Measurements from ENCODE around the gene RHOH.

RHOH gene

GRCh38 chr4:40238008-40238699 is 41.3 kb downstream of the RHOH start:
- Histone ChIP-seq H3K4me1 (ENCODE audit: control insufficient read depth, insufficient read depth, low read length) (no peaks in the 10 kb centered on the region), H3K36me3 (ENCODE audit: control insufficient read depth, insufficient read depth, low read length) (no peaks in the 10 kb centered on the region), H3K27ac (ENCODE audit: low read length) (no peak overlapping the region), H3K27me3 (ENCODE audit: control insufficient read depth, insufficient read depth, low read length) (no peaks in the 10 kb centered on the region), H3K9me3 (ENCODE audit: control insufficient read depth, insufficient read depth, low read length) (no peaks in the 10 kb centered on the region), H3K4me3 (ENCODE audit: low read length) (no peak overlapping the region)
- no peak for DNase-seq (ENCODE audit: low read depth, low spot score)
- no CpG with 5 or more reads among the region's 12 CpGs for WGBS (ENCODE audit: insufficient coverage, insufficient read length)

- Histone ChIP-seq H3K27ac (ENCODE audit: low read length) (no peak overlapping the region), H3K36me3 (ENCODE audit: control insufficient read depth, insufficient read depth, low read length) (no peaks in the 10 kb centered on the region), H3K27me3 (ENCODE audit: control insufficient read depth, insufficient read depth, low read length) (no peaks in the 10 kb centered on the region), H3K4me3 (ENCODE audit: low read length) (no peak overlapping the region), H3K4me1 (ENCODE audit: control insufficient read depth, insufficient read depth, low read length) (no peaks in the 10 kb centered on the region), H3K9me3 (ENCODE audit: control insufficient read depth, insufficient read depth, low read length) (no peaks in the 10 kb centered on the region)
- DNase-seq (ENCODE audit: low read depth, low spot score): no peak
- WGBS (ENCODE audit: insufficient coverage, insufficient read length): no CpG with 5 or more reads among the region's 12 CpGs
Measured at GRCh38 chr4:40238700-40239548, 42.1 kb downstream of the RHOH start.

GRCh38 chr4:40240040-40240653 is 43.3 kb downstream of the RHOH start:
- no CpG with 5 or more reads among the region's 4 CpGs for WGBS (ENCODE audit: insufficient coverage, insufficient read length)
- H3K4me1 ChIP-seq (ENCODE audit: control insufficient read depth, insufficient read depth, low read length): no peaks in the 10 kb centered on the region
- no peaks in the 10 kb centered on the region for H3K9me3 ChIP-seq (ENCODE audit: control insufficient read depth, insufficient read depth, low read length)
- DNase-seq (ENCODE audit: low read depth, low spot score): no peak
- H3K36me3 ChIP-seq (ENCODE audit: control insufficient read depth, insufficient read depth, low read length): no peaks in the 10 kb centered on the region
- H3K4me3 ChIP-seq (ENCODE audit: low read length): no peak overlapping the region
- H3K27me3 ChIP-seq (ENCODE audit: control insufficient read depth, insufficient read depth, low read length): no peaks in the 10 kb centered on the region
- H3K27ac ChIP-seq (ENCODE audit: low read length): no peak overlapping the region

- H3K4me3 ChIP-seq (ENCODE audit: low read length): no peak overlapping the region
- WGBS (ENCODE audit: insufficient coverage, insufficient read length): no CpG with 5 or more reads among the region's 4 CpGs
- no peaks in the 10 kb centered on the region for H3K36me3 ChIP-seq (ENCODE audit: control insufficient read depth, insufficient read depth, low read length)
- H3K27me3 ChIP-seq (ENCODE audit: control insufficient read depth, insufficient read depth, low read length): no peaks in the 10 kb centered on the region
- no peaks in the 10 kb centered on the region for H3K9me3 ChIP-seq (ENCODE audit: control insufficient read depth, insufficient read depth, low read length)
- H3K27ac ChIP-seq (ENCODE audit: low read length): no peak overlapping the region
- peaks cover 2% of the 10 kb centered on the region; the same call in 1 of the 2 replicates for H3K4me1 ChIP-seq (ENCODE audit: control insufficient read depth, insufficient read depth, low read length)
- no peak for DNase-seq (ENCODE audit: low read depth, low spot score)
Measured at GRCh38 chr4:40241026-40241425, 44.2 kb downstream of the RHOH start.

- Histone ChIP-seq H3K9me3 (ENCODE audit: control insufficient read depth, insufficient read depth, low read length) (no peaks in the 10 kb centered on the region), H3K4me3 (ENCODE audit: low read length) (no peak overlapping the region), H3K4me1 (ENCODE audit: control insufficient read depth, insufficient read depth, low read length) (peaks cover 2% of the 10 kb centered on the region), H3K36me3 (ENCODE audit: control insufficient read depth, insufficient read depth, low read length) (no peaks in the 10 kb centered on the region), H3K27me3 (ENCODE audit: control insufficient read depth, insufficient read depth, low read length) (no peaks in the 10 kb centered on the region), H3K27ac (ENCODE audit: low read length) (no peak overlapping the region)
- no peak for DNase-seq (ENCODE audit: low read depth, low spot score)
- WGBS (ENCODE audit: insufficient coverage, insufficient read length): 100% methylated on average over 1 of the region's 7 CpGs
Measured at GRCh38 chr4:40241941-40242340, 45.1 kb downstream of the RHOH start.

GRCh38 chr4:40243386-40243948 is 46.6 kb downstream of the RHOH start:
- no CpG with 5 or more reads among the region's 19 CpGs for WGBS (ENCODE audit: insufficient coverage, insufficient read length)
- H3K9me3 ChIP-seq (ENCODE audit: control insufficient read depth, insufficient read depth, low read length): no peaks in the 10 kb centered on the region
- H3K27ac ChIP-seq (ENCODE audit: low read length): no peak overlapping the region
- peaks cover 2% of the 10 kb centered on the region for H3K4me1 ChIP-seq (ENCODE audit: control insufficient read depth, insufficient read depth, low read length)
- H3K36me3 ChIP-seq (ENCODE audit: control insufficient read depth, insufficient read depth, low read length): no peaks in the 10 kb centered on the region
- no peaks in the 10 kb centered on the region for H3K27me3 ChIP-seq (ENCODE audit: control insufficient read depth, insufficient read depth, low read length)
- H3K4me3 ChIP-seq (ENCODE audit: low read length): no peak overlapping the region
- DNase-seq (ENCODE audit: low read depth, low spot score): no peak

DNA sequence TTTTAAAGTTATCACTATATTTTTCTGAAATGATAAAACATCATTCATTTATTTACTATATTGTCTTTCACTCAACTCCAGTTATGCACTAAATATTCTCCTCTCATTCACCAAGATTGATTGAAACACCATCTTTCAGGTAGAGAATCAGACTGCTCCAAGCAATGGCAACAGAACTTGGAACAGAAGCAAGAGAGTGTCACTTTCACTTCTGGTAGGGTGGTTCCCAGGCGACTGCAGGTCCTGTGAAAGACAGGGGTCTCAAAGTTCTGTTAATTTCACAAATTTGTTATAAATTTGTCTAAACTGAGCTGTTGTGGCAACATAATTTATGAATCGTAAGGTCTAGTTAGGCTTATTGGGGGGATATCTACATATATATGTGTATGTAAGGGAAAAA is 47.8 kb downstream of the RHOH start:
- WGBS (ENCODE audit: insufficient coverage, insufficient read length): no CpG with 5 or more reads among the region's 2 CpGs
- H3K4me1 ChIP-seq (ENCODE audit: control insufficient read depth, insufficient read depth, low read length): peaks cover 2% of the 10 kb centered on the region
- H3K27me3 ChIP-seq (ENCODE audit: control insufficient read depth, insufficient read depth, low read length): no peaks in the 10 kb centered on the region
- DNase-seq (ENCODE audit: low read depth, low spot score): no peak
- no peaks in the 10 kb centered on the region for H3K9me3 ChIP-seq (ENCODE audit: control insufficient read depth, insufficient read depth, low read length)
- H3K4me3 ChIP-seq (ENCODE audit: low read length): no peak overlapping the region
- H3K27ac ChIP-seq (ENCODE audit: low read length): no peak overlapping the region
- no peaks in the 10 kb centered on the region for H3K36me3 ChIP-seq (ENCODE audit: control insufficient read depth, insufficient read depth, low read length)

DNA sequence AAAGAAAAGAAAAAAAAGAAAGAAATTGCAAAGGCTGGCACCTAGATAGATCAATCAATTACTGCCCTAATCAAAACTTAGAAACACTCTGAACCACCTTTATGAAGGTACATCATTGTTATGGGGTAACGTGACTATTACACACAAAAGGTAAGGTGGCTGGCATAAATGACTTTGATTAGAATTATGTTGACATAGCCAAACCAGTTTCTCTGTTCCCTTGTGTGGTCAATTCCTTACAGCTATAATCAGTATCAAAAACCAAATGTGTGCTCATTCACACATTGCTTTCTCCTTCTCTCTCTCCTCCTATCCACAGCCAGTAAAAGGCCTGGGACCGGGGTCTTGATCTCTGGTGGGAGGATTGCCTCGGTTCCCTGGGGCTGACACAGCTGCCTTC is 48.7 kb downstream of the RHOH start:
- Histone ChIP-seq H3K27ac (ENCODE audit: low read length) (no peak overlapping the region), H3K9me3 (ENCODE audit: control insufficient read depth, insufficient read depth, low read length) (no peaks in the 10 kb centered on the region), H3K4me1 (ENCODE audit: control insufficient read depth, insufficient read depth, low read length) (peaks cover 2% of the 10 kb centered on the region), H3K27me3 (ENCODE audit: control insufficient read depth, insufficient read depth, low read length) (no peaks in the 10 kb centered on the region), H3K4me3 (ENCODE audit: low read length) (no peak overlapping the region), H3K36me3 (ENCODE audit: control insufficient read depth, insufficient read depth, low read length) (no peaks in the 10 kb centered on the region)
- no CpG with 5 or more reads among the region's 3 CpGs for WGBS (ENCODE audit: insufficient coverage, insufficient read length)
- no peak for DNase-seq (ENCODE audit: low read depth, low spot score)

DNA sequence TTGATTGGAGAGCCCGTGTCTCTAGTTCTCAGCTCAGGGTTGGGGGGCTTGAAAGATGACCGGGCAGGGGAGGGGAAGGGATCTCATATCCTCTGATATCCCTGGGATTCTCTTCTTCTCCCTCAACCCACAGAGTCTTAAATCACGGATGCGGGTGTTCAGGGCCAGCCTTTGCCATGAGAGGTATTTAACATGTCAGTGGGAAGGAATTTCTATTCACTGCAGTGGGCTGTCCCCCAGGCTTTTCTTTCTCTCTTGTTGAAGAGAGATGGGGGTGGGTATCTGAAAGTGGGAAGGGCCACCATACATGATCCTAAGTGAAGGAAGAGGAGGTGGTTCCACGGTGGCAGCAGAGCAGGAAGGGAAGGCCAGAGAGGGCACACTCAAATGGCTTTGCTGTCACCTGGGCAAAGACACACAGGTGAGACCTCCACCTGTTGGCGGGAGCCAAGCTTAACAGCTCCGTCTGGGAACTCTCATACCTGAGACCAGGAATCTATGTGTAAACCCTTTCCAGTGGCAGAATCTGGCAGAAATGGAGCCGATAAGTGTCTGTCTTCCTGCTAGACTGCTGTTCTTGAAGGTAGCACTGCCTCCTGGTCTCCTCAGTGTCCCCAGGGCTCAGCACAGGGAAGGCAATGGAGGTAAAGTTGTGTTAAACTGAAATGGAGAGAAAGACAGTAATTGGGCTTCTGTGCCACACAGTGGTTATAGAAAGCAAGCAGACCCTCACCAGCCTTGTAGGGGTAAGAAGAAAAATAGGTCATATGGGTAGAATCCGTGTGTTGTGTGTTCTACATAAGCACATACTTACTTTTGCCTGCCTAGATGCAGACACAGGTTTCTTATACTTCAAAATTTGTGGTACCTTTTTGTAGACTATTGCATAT is 49.4 kb downstream of the RHOH start:
- peaks cover 2% of the 10 kb centered on the region for H3K4me1 ChIP-seq (ENCODE audit: control insufficient read depth, insufficient read depth, low read length)
- H3K36me3 ChIP-seq (ENCODE audit: control insufficient read depth, insufficient read depth, low read length): no peaks in the 10 kb centered on the region
- no CpG with 5 or more reads among the region's 9 CpGs for WGBS (ENCODE audit: insufficient coverage, insufficient read length)
- H3K27me3 ChIP-seq (ENCODE audit: control insufficient read depth, insufficient read depth, low read length): no peaks in the 10 kb centered on the region
- no peak overlapping the region for H3K27ac ChIP-seq (ENCODE audit: low read length)
- H3K4me3 ChIP-seq (ENCODE audit: low read length): no peak overlapping the region
- no peaks in the 10 kb centered on the region for H3K9me3 ChIP-seq (ENCODE audit: control insufficient read depth, insufficient read depth, low read length)
- no peak for DNase-seq (ENCODE audit: low read depth, low spot score)

- WGBS (ENCODE audit: insufficient coverage, insufficient read length): no CpG with 5 or more reads among the region's 2 CpGs
- no peak for DNase-seq (ENCODE audit: low read depth, low spot score)
- Histone ChIP-seq H3K27ac (ENCODE audit: low read length) (no peak overlapping the region), H3K4me3 (ENCODE audit: low read length) (no peak overlapping the region), H3K9me3 (ENCODE audit: control insufficient read depth, insufficient read depth, low read length) (no peaks in the 10 kb centered on the region), H3K36me3 (ENCODE audit: control insufficient read depth, insufficient read depth, low read length) (no peaks in the 10 kb centered on the region), H3K4me1 (ENCODE audit: control insufficient read depth, insufficient read depth, low read length) (peaks cover 2% of the 10 kb centered on the region), H3K27me3 (ENCODE audit: control insufficient read depth, insufficient read depth, low read length) (no peaks in the 10 kb centered on the region)
Measured at GRCh38 chr4:40246938-40247337, 50.1 kb downstream of the RHOH start.

Measured in iPS DF 6.9 (cell line).